IMR-90 (cell line): Measurements from ENCODE around the gene YPEL3. TPM values are rescaled to one million over a fixed set of nuclear protein-coding genes. Genes with fewer than 3 reads are reported as not detected.

Experiments
- ATAC-seq: fragments of 200-7000 bp; cut with Tn5 transposase; 2 replicates; pipeline ENCODE4 v1.9.1; 2020; ENCODE audit warnings: low read depth, mild to moderate bottlenecking, moderate library complexity
- BruUV-seq: library from RNA; stranded (reverse); fragments of 400-500 nt; replicated peaks from 2 replicates; lab custom pipeline; 2021; lab: Mats Ljungman, UMichigan
- CTCF ChIA-PET: fragments of 300-600 bp; formaldehyde crosslinking; extraction: SDS; loops from one replicate; lab custom pipeline; 2021; ENCODE audit warnings: antibody characterized with exemption; lab: Yijun Ruan, JAX
- POLR2A ChIA-PET: fragments of 300-600 bp; sonication (Branson Sonifier 250); formaldehyde crosslinking; loops from one replicate; lab custom pipeline; 2022; ENCODE audit warnings: antibody characterized with exemption; ENCODE audit not compliant: unreplicated experiment; lab: Charles Lee
- DNase-seq: peaks from one replicate; pipeline ENCODE4 v3.0.0; 2013
- H2AFZ ChIP-seq: replicated peaks from 2 replicates; pipeline ENCODE3; 2013; ENCODE audit warnings: low read length, mild to moderate bottlenecking; ENCODE audit not compliant: poor library complexity
- H2AK5ac ChIP-seq: 2 replicates; pipeline ENCODE4 v1.6.1; 2013; ENCODE audit warnings: low read depth, low read length, inconsistent platforms
- H2AK9ac ChIP-seq: replicated peaks from 2 replicates; pipeline ENCODE3; 2013; ENCODE audit warnings: mild to moderate bottlenecking, low read depth, low read length, moderate library complexity; ENCODE audit not compliant: poor library complexity
- H2BK120ac ChIP-seq: 2 replicates; pipeline ENCODE4 v1.6.1; 2013; ENCODE audit warnings: low read depth, low read length, inconsistent platforms
- H2BK15ac ChIP-seq: 3 replicates; pipeline ENCODE4 v1.6.1; 2013; ENCODE audit warnings: low read depth, low read length, inconsistent platforms
- H2BK20ac ChIP-seq: 2 replicates; pipeline ENCODE4 v1.6.1; 2013; ENCODE audit warnings: low read depth, mild to moderate bottlenecking, inconsistent platforms, low read length, moderate library complexity
- H2BK5ac ChIP-seq: 2 replicates; pipeline ENCODE4 v1.6.1; 2013; ENCODE audit warnings: mild to moderate bottlenecking, low read depth, low read length, inconsistent platforms; ENCODE audit not compliant: poor library complexity, severe bottlenecking
- H3K14ac ChIP-seq: replicated peaks from 2 replicates; pipeline ENCODE4 v1.6.1; 2013; ENCODE audit warnings: low read depth, low read length, inconsistent platforms
- H3K18ac ChIP-seq: 2 replicates; pipeline ENCODE4 v1.6.1; 2013; ENCODE audit warnings: low read depth, low read length, control low read depth
- H3K23ac ChIP-seq: 2 replicates; pipeline ENCODE4 v1.6.1; 2013; ENCODE audit warnings: low read depth, low read length, inconsistent platforms
- H3K27ac ChIP-seq: 2 replicates; pipeline ENCODE4 v1.5.1; 2013; ENCODE audit warnings: mild to moderate bottlenecking, control low read depth, low read length; ENCODE audit not compliant: insufficient read depth
- H3K27me3 ChIP-seq: 2 replicates; pipeline ENCODE4 v1.6.1; 2013; ENCODE audit warnings: low read length; ENCODE audit not compliant: control insufficient read depth, insufficient read depth
- H3K36me3 ChIP-seq: 2 replicates; pipeline ENCODE4 v1.6.1; 2013; ENCODE audit warnings: low read length, mixed read lengths; ENCODE audit not compliant: control insufficient read depth, insufficient read depth
- H3K4ac ChIP-seq: 2 replicates; pipeline ENCODE4 v1.6.1; 2013; ENCODE audit warnings: low read depth, low read length, inconsistent platforms
- H3K4me1 ChIP-seq: 2 replicates; pipeline ENCODE4 v1.6.1; 2013; ENCODE audit warnings: low read length, mixed read lengths; ENCODE audit not compliant: control insufficient read depth, insufficient read depth
- H3K4me2 ChIP-seq: 2 replicates; pipeline ENCODE4 v1.6.1; 2013; ENCODE audit warnings: low read depth, mild to moderate bottlenecking, control low read depth, low read length, moderate library complexity
- H3K4me3 ChIP-seq: 2 replicates; pipeline ENCODE4 v1.5.1; 2013; ENCODE audit warnings: low read depth, mild to moderate bottlenecking, control low read depth, low read length, moderate library complexity; ENCODE audit not compliant: insufficient read depth
- H3K56ac ChIP-seq: 2 replicates; pipeline ENCODE4 v1.6.1; 2013; ENCODE audit warnings: low read length, inconsistent platforms; ENCODE audit not compliant: insufficient read depth; ENCODE audit errors: extremely low read depth
- H3K79me1 ChIP-seq, 2 experiments: 2 replicates each; pipeline ENCODE4 v1.6.1; 2013; ENCODE audit warnings: low read length in 2 of 2, inconsistent platforms in 1 of 2, low read depth in 1 of 2
- H3K9ac ChIP-seq: 2 replicates; pipeline ENCODE4 v1.6.1; 2013; ENCODE audit warnings: low read depth, low read length, control low read depth
- H3K9me1 ChIP-seq: 2 replicates; pipeline ENCODE4 v1.6.1; 2013; ENCODE audit warnings: low read length, inconsistent platforms; ENCODE audit not compliant: insufficient read depth
- H3K9me3 ChIP-seq: 2 replicates; pipeline ENCODE4 v1.6.1; 2013; ENCODE audit warnings: low read length; ENCODE audit not compliant: control insufficient read depth, insufficient read depth
- H4K20me1 ChIP-seq: 2 replicates; pipeline ENCODE4 v1.6.1; 2013; ENCODE audit warnings: low read length, inconsistent platforms; ENCODE audit not compliant: insufficient read depth
- H4K5ac ChIP-seq: 2 replicates; pipeline ENCODE4 v1.6.1; 2013; ENCODE audit warnings: mild to moderate bottlenecking, low read depth, low read length, control low read depth
- H4K8ac ChIP-seq, 2 experiments: 2 replicates each; pipeline ENCODE4 v1.6.1; 2013; ENCODE audit warnings: low read depth in 2 of 2, low read length in 2 of 2, control low read depth in 1 of 2, inconsistent platforms in 1 of 2
- H4K91ac ChIP-seq: 2 replicates; pipeline ENCODE4 v1.6.1; 2013; ENCODE audit warnings: low read depth, low read length, inconsistent platforms; ENCODE audit not compliant: insufficient read depth
- BHLHE40 ChIP-seq: fragments of 150-350 bp; IDR thresholded peaks from 2 replicates; pipeline ENCODE4 v1.6.1; 2016; ENCODE audit warnings: mild to moderate bottlenecking, low read depth, low read length
- CEBPB ChIP-seq: IDR thresholded peaks from 2 replicates; pipeline ENCODE4 v1.6.1; 2012; ENCODE audit warnings: low read depth, low read length, improper control_type of control experiment
- CHD1 ChIP-seq: IDR thresholded peaks from 2 replicates; pipeline ENCODE4 v1.6.1; 2012; ENCODE audit warnings: low read depth, low read length, improper control_type of control experiment
- FOS ChIP-seq: fragments of 150-350 bp; IDR thresholded peaks from 2 replicates; pipeline ENCODE4 v1.6.1; 2016; ENCODE audit warnings: low read depth, low read length
- MAFK ChIP-seq: IDR thresholded peaks from 2 replicates; pipeline ENCODE4 v1.6.1; 2012; ENCODE audit warnings: low read depth, low read length, improper control_type of control experiment
- MAZ ChIP-seq: IDR thresholded peaks from 2 replicates; pipeline ENCODE4 v1.6.1; 2012; ENCODE audit warnings: low read depth, mild to moderate bottlenecking, low read length, improper control_type of control experiment, moderate library complexity, borderline replicate concordance
- MXI1 ChIP-seq: IDR thresholded peaks from 2 replicates; pipeline ENCODE4 v1.6.1; 2012; ENCODE audit warnings: low read depth, mild to moderate bottlenecking, low read length, moderate library complexity, borderline replicate concordance
- NFE2L2 ChIP-seq: fragments of 150-350 bp; IDR thresholded peaks from 2 replicates; pipeline ENCODE4 v1.6.1; 2016; ENCODE audit warnings: low read depth, mild to moderate bottlenecking, low read length
- POLR2A ChIP-seq: IDR thresholded peaks from 2 replicates; pipeline ENCODE4 v1.6.1; 2012; ENCODE audit warnings: mild to moderate bottlenecking, low read depth, low read length
- RAD21 ChIP-seq: IDR thresholded peaks from 2 replicates; pipeline ENCODE4 v1.6.1; 2012; ENCODE audit warnings: low read length, improper control_type of control experiment
- RCOR1 ChIP-seq: IDR thresholded peaks from 2 replicates; pipeline ENCODE4 v1.6.1; 2012; ENCODE audit warnings: mild to moderate bottlenecking, low read length, improper control_type of control experiment; ENCODE audit not compliant: insufficient replicate concordance
- RFX5 ChIP-seq: IDR thresholded peaks from 2 replicates; pipeline ENCODE4 v1.8.0; 2012; ENCODE audit warnings: low read depth, mild to moderate bottlenecking, low read length, moderate library complexity
- WGBS, 2 experiments: methylation state at CpG; one replicate each; pipeline versions ENCODE4 v1.1.5 to v1.1.7; 2013; ENCODE audit warnings: missing lambda C conversion rate in 2 of 2; ENCODE audit not compliant: insufficient read length in 1 of 2; ENCODE audit errors: extremely low coverage in 2 of 2; 5-methylcytosine and 5-hydroxymethylcytosine counted together
- dilution Hi-C: fragments of 300-500 bp; cut with HindIII; formaldehyde crosslinking; loops from one replicate; pipeline ENCODE4 v1.14.3; 2018; ENCODE audit warnings: low sequenced_read_pairs; ENCODE audit not compliant: unreplicated experiment
- in situ Hi-C: fragments of 300-500 bp; cut with MboI; formaldehyde crosslinking; loops from 3 replicates; pipeline ENCODE4 v1.14.3; 2019; ENCODE audit warnings: low sequenced_read_pairs, inconsistent platforms, mixed read lengths
- intact Hi-C: fragments of 100-400 bp; cut with micrococcal nuclease; formaldehyde crosslinking; loops from 2 replicates; pipeline ENCODE4 v1.10.0; 2022
- polyA plus RNA-seq, 3 experiments: library from polyadenylated mRNA; depleted of rRNA; stranded (reverse); fragments of >200 nt; gene quantifications; 2 replicates each; pipeline ENCODE4 v1.2.3, GENCODE V29; 2012; ENCODE audit warnings: low replicate concordance in 1 of 3
- total RNA-seq: library from RNA; depleted of rRNA; stranded (reverse); fragments of >200 nt; gene quantifications from 2 replicates; pipeline ENCODE4 v1.2.3, GENCODE V29; 2012
- TF ChIP-seq, protein P1 (sequence below): conservative IDR thresholded peaks from 2 replicates; pipeline ENCODE4 v1.5.1; 2012; ENCODE audit warnings: mild to moderate bottlenecking, low read depth, low read length, improper control_type of control experiment
- TF ChIP-seq, protein P2 (sequence below): fragments of 150-350 bp; IDR thresholded peaks from 2 replicates; pipeline ENCODE4 v1.6.1; 2017; ENCODE audit warnings: mild to moderate bottlenecking, antibody characterized with exemption, low read length, low read depth

The YPEL3 gene
- total and polyA plus RNA-seq, 2 of the 4 experiments (the other 2 are of a cell fraction) = 1.1 to 25.6 TPM

DNA sequence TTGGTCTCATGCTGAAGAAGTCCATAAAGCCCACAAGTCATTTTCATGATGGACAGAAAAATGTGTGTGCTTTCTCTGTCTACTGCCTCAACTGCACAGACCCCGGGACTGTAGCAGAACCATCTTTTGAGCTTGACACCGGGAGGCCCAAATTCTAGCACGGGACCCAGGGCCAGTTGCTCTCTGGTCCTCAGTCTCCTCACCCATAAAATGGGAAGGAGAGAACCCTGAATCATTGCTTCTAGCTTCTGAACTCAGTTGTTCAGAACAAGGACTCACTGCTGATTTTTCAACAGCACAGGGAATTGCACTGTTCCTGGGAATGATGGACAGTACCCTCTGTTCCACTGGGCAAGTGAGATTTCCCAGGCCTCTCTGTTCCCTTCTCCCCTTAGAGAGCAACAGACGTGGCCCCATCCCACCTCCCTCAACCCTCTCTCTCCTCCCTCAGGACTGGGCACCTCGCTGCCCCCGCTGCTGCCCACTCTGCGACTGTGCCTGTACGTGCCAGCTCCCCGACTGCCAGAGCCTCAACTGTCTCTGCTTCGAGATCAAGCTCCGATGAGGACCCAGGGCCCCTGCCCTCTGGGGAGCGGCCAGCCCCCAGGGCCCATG, 32.6 kb downstream of the YPEL3 start (continued):
- no peak for TF ChIP-seq NFE2L2

DNA sequence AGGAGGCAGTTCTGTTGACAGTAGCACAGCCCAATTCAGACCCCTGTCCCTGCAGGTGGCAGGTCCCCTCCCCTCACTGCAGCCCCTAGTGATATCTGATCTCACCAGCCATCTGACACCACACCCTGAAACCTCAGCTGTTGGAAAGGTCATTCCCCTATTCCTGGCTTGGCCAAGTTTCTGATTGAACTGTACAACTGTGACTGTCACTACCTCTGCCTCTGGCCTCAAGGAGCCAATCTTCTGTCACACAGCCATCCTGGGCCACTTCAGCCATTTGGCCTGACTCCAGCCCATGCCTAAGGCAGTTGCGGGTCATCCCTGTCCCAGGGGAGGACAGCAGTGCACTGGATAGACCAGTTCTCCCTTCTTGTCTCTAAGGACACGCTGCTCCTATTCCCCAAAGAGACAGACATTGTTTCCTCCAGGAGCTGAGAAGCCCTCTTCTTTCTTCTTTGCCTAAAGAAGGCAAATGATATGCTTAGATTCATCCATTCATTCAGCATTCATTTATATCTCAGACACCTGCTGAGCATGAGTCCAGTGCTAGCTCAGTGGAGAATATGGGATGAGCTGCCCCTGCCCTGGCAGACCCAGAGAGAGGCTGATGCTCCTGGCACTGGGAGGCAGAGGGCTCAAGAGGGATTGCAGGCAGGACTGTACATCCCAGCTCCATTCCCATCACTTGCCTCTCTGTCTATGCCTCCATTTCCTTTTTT, 35.0 kb downstream of the YPEL3 start:
- in situ Hi-C loops (no loop called here), intact Hi-C loops (no loop called here), dilution Hi-C loops (no loop called here)
- Histone ChIP-seq H2AFZ (no peak overlapping the region), H2BK15ac (no peak overlapping the region), H3K27me3 (no peaks in the 10 kb centered on the region), H2BK120ac (no peak overlapping the region), H3K18ac (no peak overlapping the region), H2AK5ac (peak overlapping the region; percentile 35; the same call in 1 of the 2 replicates), H2BK20ac (no peak overlapping the region), H3K27ac (peak overlapping the region; percentile 9; the same call in 1 of the 2 replicates), H3K9me1 (peaks cover 9% of the 10 kb centered on the region), H3K79me1 (peaks cover 15 to 20% of the 10 kb centered on the region in 2 experiments; a peak in 3 of 4 replicates), H4K8ac (no peak overlapping the region), H3K36me3 (peaks cover 2% of the 10 kb centered on the region; the same call in 1 of the 2 replicates), H3K23ac (no peak overlapping the region), H3K4me1 (peaks cover 18% of the 10 kb centered on the region), H2BK5ac (no peak overlapping the region), H3K4ac (no peak overlapping the region), H4K91ac (no peak overlapping the region), H3K9ac (no peak overlapping the region), H2AK9ac (peak overlapping the region; percentile 31), H4K5ac (no peak overlapping the region; the same call in 1 of the 2 replicates), H3K4me3 (no peak overlapping the region), H3K14ac (no peak overlapping the region), H3K56ac (no peak overlapping the region), H3K9me3 (no peaks in the 10 kb centered on the region), H3K4me2 (no peak overlapping the region; the same call in 1 of the 2 replicates), H4K20me1 (peaks cover 4% of the 10 kb centered on the region)
- ChIA-PET POLR2A (no interaction called here), CTCF (no interaction called here)
- DNase-seq (no peak), ATAC-seq (no peak)
- 50% methylated on average over 1 of the region's 2 CpGs; no CpG with 5 or more reads in 1 of the 2 experiments for WGBS, 2 experiments
- BruUV-seq = no TSS peak
- TF ChIP-seq MAFK (no peak), NFE2L2 (no peak), RCOR1 (no peak), RAD21 (no peak), MAZ (no peak), POLR2A (no peak), RFX5 (no peak), CHD1 (no peak), MXI1 (no peak), CEBPB (no peak), BHLHE40 (no peak), FOS (no peak)
- TF ChIP-seq, protein P1, sequence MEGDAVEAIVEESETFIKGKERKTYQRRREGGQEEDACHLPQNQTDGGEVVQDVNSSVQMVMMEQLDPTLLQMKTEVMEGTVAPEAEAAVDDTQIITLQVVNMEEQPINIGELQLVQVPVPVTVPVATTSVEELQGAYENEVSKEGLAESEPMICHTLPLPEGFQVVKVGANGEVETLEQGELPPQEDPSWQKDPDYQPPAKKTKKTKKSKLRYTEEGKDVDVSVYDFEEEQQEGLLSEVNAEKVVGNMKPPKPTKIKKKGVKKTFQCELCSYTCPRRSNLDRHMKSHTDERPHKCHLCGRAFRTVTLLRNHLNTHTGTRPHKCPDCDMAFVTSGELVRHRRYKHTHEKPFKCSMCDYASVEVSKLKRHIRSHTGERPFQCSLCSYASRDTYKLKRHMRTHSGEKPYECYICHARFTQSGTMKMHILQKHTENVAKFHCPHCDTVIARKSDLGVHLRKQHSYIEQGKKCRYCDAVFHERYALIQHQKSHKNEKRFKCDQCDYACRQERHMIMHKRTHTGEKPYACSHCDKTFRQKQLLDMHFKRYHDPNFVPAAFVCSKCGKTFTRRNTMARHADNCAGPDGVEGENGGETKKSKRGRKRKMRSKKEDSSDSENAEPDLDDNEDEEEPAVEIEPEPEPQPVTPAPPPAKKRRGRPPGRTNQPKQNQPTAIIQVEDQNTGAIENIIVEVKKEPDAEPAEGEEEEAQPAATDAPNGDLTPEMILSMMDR = no peak
- TF ChIP-seq, protein P2, sequence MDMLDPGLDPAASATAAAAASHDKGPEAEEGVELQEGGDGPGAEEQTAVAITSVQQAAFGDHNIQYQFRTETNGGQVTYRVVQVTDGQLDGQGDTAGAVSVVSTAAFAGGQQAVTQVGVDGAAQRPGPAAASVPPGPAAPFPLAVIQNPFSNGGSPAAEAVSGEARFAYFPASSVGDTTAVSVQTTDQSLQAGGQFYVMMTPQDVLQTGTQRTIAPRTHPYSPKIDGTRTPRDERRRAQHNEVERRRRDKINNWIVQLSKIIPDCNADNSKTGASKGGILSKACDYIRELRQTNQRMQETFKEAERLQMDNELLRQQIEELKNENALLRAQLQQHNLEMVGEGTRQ = no peak
